TTC549 (cell line): ENCODE results near the gene SPATS2.
"Not testable (repeated sequence)": the region's sequence is repeated elsewhere in the genome, so short reads cannot be mapped to it uniquely, and the experiment has no call there.

Experiments
- FAIRE-seq: peaks from 2 replicates; lab custom pipeline; 2012; peaks lifted over from hg19 to GRCh38; lab: Jason Lieb, UNC

Gene SPATS2

GRCh38 chr12:49519574-49519936, 152.3 kb downstream of the SPATS2 start:
- FAIRE-seq: no peak

GRCh38 chr12:49521389-49521788, 154.1 kb downstream of the SPATS2 start:
- no peak for FAIRE-seq

- FAIRE-seq: no peak
Measured at GRCh38 chr12:49524660-49525324, 157.5 kb downstream of the SPATS2 start.

- no peak for FAIRE-seq
Measured at GRCh38 chr12:49525942-49526341, 158.7 kb downstream of the SPATS2 start.

- no peak for FAIRE-seq
Measured at GRCh38 chr12:49527361-49528130, 160.3 kb downstream of the SPATS2 start.

GRCh38 chr12:49529414-49529813, 162.2 kb downstream of the SPATS2 start:
- no peak for FAIRE-seq

GRCh38 chr12:49531745-49532144, 164.5 kb downstream of the SPATS2 start:
- no peak for FAIRE-seq

GRCh38 chr12:49533331-49533730, 166.1 kb downstream of the SPATS2 start:
- no peak for FAIRE-seq

GRCh38 chr12:49534122-49534521, 166.9 kb downstream of the SPATS2 start:
- FAIRE-seq: not testable (repeated sequence)

- FAIRE-seq: no peak
Measured at GRCh38 chr12:49534731-49535278, 167.5 kb downstream of the SPATS2 start.

GRCh38 chr12:49535921-49536525, 168.8 kb downstream of the SPATS2 start:
- FAIRE-seq: no peak

GRCh38 chr12:49536526-49537071, 169.3 kb downstream of the SPATS2 start:
- no peak for FAIRE-seq

- no peak for FAIRE-seq
Measured at GRCh38 chr12:49537231-49537751, 170.0 kb downstream of the SPATS2 start.

GRCh38 chr12:49537752-49538509, 170.7 kb downstream of the SPATS2 start:
- FAIRE-seq: no peak

GRCh38 chr12:49538510-49539403, 171.5 kb downstream of the SPATS2 start, which contains the start of gene KCNH3:
Gene KCNH3 (plus strand): TSS chr12:49539030. CDS start chr12:49539417, 387 bp downstream.
- FAIRE-seq: no peak

GRCh38 chr12:49539406-49540228, 172.4 kb downstream of the SPATS2 start:
- no peak for FAIRE-seq

GRCh38 chr12:49540229-49541139, 173.2 kb downstream of the SPATS2 start:
- no peak for FAIRE-seq

- no peak for FAIRE-seq
Measured at GRCh38 chr12:49541140-49541861, 174.0 kb downstream of the SPATS2 start.
